H4 (cell line): ENCODE results near the gene ATP5PF. TPM values are rescaled to one million over a fixed set of nuclear protein-coding genes. Genes with fewer than 3 reads are reported as not detected.
"Not testable (repeated sequence)": the region's sequence is repeated elsewhere in the genome, so short reads cannot be mapped to it uniquely, and the experiment has no call there.

Experiments
- DNase-seq: peaks from one replicate; pipeline ENCODE4 v3.0.0-alpha.2; 2015; ENCODE audit warnings: low spot score
- total RNA-seq: library from RNA; depleted of rRNA; stranded (reverse); fragments of >200 nt; shearing (Covaris generic); gene quantifications from 2 replicates; pipeline ENCODE4 v1.2.3, GENCODE V29; 2014; rRNA removed

Gene ATP5PF, protein sequence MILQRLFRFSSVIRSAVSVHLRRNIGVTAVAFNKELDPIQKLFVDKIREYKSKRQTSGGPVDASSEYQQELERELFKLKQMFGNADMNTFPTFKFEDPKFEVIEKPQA
- 136 and 232 TPM in 2 replicates for total RNA-seq

DNA sequence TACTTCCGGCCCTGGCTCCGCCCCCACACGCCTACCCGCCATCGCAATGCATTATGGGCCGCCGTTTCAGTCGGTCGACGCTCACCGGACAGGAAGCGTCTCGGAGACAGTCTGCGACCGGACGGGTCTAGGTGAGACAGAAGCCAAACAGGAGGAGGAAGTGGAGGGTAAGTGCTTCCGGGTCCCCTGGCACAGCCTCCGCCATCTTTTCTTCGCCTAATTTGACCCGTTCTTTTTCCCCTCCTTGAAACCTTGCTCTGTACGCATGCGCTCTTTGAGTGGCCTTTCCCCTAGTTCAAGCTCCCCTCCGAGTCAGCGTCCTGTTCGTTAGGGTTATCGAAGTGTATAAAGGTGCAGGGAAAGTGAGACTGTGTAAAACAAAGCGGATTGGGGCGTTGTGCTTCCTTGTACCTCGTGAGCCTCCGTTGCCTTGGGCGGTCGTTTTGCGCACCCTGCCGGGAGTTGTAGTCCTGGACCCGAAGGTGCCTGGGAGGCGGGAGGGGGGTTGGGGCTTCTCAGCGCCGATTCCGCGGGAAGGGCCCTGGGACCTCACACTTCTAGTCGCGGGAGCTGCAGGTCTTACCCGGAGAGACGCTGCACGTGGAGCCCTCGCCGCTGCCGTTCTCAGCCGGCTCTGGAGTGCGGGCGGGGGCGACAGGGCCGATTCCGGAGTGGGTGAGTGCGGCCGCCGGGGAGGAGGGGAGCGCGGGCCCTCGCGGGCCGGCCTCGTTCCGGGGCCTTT lies at the start of gene ATP5PF, which contains the start of gene GABPA:
Gene ATP5PF (minus strand): TSS at position 1 of the 742 bp plus-strand sequence. CDS start 5,110 bp downstream, outside the sequence.
Gene GABPA (plus strand): TSS at position 69 of the 742 bp plus-strand sequence. CDS start 6,627 bp downstream, outside the sequence.
- DNase-seq: peak; percentile 100

GRCh38 chr21:25778126-25778875 lies 43.6 kb upstream of the ATP5PF start:
- DNase-seq: not testable (repeated sequence)

DNA sequence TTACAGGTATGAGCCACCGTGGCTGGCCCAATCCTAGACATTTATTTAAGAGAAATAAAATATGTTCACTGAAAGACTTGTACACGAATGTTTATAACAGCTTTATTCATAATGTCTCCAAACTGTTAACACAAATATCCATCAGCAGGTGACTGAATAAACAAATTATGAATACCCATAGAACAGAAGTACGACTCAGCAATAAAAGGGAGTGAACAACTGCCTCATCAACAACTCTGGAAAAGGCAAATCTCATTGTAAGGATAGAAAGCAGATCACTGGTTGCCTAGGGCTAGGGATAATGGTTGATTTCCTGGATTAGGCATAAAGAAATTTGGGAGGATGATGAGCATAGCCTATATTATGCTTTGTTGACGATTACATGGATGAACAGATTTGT lies 41.7 kb upstream of the ATP5PF start:
- DNase-seq: no peak

GRCh38 chr21:25772686-25773085 lies 38.0 kb upstream of the ATP5PF start:
- DNase-seq: no peak

DNA sequence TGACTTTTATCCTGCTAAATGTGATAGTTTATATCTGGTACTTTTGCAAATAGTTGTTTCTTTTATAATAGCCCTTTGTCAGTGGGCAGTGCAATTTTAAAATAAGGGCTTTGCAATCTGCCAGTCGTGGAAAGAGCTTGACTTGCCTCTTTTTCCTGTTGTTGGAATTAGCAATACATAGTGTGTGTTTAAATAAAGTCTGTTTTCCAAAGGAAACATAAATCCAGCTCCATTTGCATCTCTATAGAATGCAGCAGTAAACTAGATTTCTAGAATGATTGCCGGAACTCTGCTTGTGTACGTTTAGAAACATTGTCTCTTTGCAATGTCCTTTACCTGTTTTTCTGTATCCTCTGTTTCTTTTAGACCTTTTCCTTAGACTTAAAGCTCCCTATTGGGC lies 33.2 kb upstream of the ATP5PF start:
- no peak for DNase-seq

DNA sequence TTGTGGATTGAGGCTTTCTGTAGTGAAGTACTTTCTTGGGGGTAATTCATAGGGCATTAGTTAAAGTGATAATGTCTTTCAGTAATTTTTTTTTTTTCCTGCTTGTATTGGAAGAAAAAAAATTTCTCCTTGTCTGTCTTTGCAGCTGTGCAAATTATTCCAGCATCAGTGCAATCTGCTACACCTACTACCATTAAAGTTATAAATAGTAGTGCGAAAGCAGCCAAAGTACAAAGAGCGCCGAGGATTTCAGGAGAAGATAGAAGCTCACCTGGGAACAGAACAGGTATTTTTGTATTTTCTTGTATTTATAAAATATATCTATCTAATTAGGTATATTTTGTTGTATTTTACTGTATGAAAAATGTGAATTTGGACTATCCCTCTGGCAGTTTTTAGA lies 29.4 kb upstream of the ATP5PF start:
- no peak for DNase-seq

GRCh38 chr21:25760677-25761076 lies 26.0 kb upstream of the ATP5PF start:
- no peak for DNase-seq

- no peak for DNase-seq
These were observed 25.4 kb upstream of the ATP5PF start for GRCh38 chr21:25760061-25760460.

DNA sequence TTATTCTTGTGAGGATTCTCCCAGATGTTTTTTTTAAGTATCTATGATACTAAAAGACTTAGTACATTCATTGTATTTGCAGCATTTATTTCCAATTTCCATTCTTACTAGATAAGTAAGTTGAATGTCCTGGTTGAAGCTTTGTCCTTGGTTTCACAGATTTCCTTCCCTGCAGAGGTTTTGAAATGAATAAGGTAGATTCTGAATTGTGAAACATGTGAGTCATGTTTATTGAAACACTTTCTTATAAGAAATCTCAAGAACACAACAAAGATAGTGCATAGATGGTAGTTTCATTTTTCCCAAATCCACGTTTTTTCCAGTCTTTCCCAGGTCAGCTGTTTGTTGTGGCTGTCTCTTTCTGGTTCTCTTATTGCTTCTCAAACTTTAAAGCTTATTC lies 24.9 kb upstream of the ATP5PF start:
- no peak for DNase-seq

GRCh38 chr21:25757531-25757930 lies 22.8 kb upstream of the ATP5PF start:
- DNase-seq: no peak

DNA sequence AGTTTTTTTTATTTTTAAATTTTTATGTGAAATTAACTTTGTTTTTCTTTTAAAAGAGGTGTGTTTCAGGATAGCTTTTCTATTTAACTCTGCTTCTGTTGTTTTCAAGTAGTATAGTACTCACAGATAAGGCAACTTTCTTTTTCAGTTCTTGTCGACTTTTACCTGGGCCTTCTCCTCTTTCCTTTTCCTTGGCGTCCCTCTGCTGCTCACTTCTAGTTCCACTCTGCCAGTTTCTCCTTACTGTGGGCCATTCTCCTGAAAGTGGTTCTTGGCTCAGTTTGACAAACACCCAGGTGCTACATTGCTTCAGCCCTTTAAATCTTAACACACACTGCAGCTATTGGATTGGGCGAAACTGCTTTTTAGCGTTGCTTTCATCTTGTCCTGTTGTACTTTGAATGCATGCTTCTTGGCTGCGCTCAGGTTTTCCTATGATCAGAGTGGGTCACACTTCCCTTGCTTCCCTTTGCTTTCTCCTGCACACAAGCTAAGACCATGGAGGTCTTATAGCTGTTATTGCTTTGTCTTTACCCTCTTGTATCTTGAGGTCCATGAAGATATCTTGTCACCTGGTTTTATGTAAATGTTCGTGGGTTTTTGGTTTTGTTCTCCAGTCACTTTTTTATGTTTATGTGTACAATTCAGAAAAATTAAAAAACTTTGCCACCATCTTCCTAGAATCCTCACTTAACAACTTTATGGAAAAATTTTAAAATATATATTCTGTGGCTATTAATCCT lies 21.7 kb upstream of the ATP5PF start:
- no peak for DNase-seq

DNA sequence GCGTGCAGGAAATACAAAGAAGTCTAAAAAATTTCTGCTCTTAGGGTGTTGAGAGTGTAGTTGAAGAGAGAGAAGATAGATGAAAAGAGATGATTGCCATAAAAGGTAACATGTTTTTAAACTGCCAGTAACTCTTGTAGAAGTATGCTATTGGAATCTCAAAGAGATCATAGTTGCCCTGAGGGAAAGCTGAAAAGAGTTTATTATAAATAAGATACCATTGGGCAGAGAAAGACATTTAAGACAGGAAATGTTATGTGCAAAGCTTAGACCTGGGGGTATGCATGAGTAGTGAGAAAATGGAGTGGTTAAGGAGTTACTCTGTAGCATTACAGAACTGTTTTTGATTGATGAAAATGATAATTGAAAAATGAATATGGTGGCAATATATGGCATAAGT lies 17.7 kb upstream of the ATP5PF start:
- no peak for DNase-seq

GRCh38 chr21:25750085-25750484 lies 15.4 kb upstream of the ATP5PF start:
- DNase-seq: no peak

DNA sequence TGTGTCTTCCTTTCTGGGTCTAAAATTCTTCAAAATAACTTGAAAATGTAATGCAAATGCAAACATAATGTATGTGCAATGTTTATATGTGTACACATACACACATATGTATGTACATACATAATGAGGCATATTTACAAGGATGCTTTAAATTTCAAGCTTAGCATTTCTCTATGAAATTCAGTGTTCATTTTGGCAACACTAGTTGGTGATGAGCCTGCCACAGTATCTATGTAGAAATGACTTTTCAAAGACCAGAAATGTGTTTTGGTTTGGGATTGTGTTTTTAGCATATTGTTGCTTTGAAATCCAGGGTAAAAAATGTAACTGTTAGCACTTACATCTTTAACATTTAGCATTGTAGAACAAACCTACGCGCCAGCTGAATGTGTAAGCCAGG lies 10.2 kb upstream of the ATP5PF start:
- DNase-seq: no peak

DNA sequence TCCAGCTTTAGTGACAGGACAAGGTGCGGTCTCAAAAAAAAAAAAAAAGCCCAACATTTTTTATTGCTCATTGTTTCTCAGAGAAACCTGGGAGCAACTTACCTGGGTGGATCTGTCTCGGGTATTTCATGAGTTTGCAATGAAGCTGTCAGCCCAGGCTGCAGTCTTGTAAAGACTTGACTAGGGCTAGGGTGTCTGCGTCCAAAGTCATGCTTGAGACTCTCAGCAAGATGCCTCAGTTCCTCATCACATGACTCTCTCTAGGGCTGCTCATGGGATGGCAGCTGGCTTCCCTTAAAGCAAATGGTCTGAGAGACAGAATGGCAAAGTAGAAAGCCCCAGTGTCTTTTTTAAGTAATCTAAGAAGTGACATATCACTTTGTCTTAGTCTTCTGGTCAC lies 8.2 kb upstream of the ATP5PF start:
- DNase-seq: no peak

- no peak for DNase-seq
These were observed 2.7 kb upstream of the ATP5PF start for GRCh38 chr21:25737421-25737820.

- DNase-seq: peak; percentile 79
These were observed 1.2 kb upstream of the ATP5PF start for GRCh38 chr21:25735646-25736597.

GRCh38 chr21:25734654-25734903 lies 125 bp downstream of the ATP5PF start:
- DNase-seq: no peak

- no peak for DNase-seq
These were observed 648 bp downstream of the ATP5PF start for GRCh38 chr21:25733859-25734653.

DNA sequence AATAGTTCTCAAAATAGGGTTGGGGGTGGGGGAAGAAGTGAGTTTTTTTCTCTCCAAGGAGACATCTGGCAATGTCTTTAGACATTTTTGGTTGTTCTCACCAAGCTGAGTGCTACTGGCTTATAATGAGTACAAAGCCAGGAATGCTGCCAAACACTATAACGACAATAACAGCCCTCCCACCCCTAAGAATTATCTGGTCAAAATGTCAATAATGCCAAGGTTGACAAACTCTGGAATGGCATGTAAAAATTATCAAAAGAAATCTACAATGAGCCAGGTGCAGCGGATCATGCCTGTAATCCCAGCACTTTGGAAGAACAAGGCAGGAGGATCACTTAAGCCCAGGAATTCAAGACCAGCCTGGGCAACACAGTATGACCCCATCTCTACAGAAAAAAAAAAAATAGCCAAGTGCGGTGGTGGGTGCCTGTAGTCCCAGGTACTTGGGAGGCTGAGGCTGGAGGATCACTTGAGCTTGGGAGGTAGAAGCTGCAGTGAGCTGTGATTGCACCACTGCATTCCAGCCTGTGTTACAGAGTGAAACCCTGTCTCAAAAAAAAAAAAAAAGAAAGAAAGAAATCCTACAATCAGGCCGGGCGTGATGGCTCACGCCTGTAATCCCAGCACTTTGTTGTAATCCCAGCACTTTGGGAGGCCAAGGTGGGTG lies 2.5 kb downstream of the ATP5PF start:
- no peak for DNase-seq
